GM12892 (cell line): ENCODE results near the gene FAIM2.

ENCODE experiments used
- POLR2A ChIP-seq: IDR thresholded peaks from 2 replicates; pipeline ENCODE4 v1.6.1; 2011; ENCODE audit warnings: low read depth, low read length, control low read depth
- POLR2AphosphoS5 ChIP-seq: IDR thresholded peaks from 2 replicates; pipeline ENCODE4 v1.6.1; 2011; ENCODE audit warnings: low read depth, low read length, control low read depth
- TAF1 ChIP-seq: IDR thresholded peaks from 2 replicates; pipeline ENCODE4 v1.6.1; 2011; ENCODE audit warnings: low read depth, mild to moderate bottlenecking, control low read depth, low read length, borderline replicate concordance

DNA sequence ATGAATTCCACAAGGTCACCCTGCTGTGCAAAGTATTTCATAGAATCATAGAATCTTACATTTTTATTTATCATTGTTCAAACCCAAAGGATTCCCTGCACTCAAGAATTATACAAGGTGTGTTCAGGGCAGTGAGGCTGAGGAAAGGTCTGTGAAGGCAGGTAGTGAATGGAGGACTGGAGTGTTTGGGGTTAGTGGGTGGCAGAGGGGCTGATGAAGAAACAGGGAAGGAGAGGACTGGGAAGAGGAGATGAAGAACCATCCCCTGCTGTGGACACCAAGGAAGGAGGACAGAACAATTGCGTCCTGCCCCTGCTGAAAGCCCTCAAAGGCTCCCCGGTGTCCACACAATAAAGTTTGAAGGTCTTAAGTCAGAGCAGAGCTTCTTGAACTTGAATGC is 50.0 kb downstream of the FAIM2 start:
- no peak for TF ChIP-seq POLR2AphosphoS5
- no peak for TF ChIP-seq POLR2A
- no peak for TF ChIP-seq TAF1
